Cardiac muscle cell (in vitro differentiated cells and primary cell): ENCODE results near the gene ATP8A2. TPM values are rescaled to one million over a fixed set of nuclear protein-coding genes. Genes with fewer than 3 reads are reported as not detected.

ENCODE experiments used
- DNase-seq, 2 donors: peaks; one replicate each; pipeline versions ENCODE4 v3.0.0 to v3.0.0-alpha.2; 2010 to 2017; ENCODE audit warnings: low read depth in 1 of 2, low spot score in 1 of 2
- H3K27ac ChIP-seq: fragments of 200-600 bp; sonication (generic); 2 replicates; pipeline ENCODE4 v1.5.1; 2016
- H3K27me3 ChIP-seq: fragments of 200-600 bp; sonication (generic); 2 replicates; pipeline ENCODE4 v1.6.0; 2016; ENCODE audit warnings: control low read depth
- H3K36me3 ChIP-seq: fragments of 200-600 bp; sonication (generic); 2 replicates; pipeline ENCODE4 v1.5.1; 2016; ENCODE audit warnings: control low read depth
- H3K4me1 ChIP-seq: fragments of 200-600 bp; sonication (generic); 2 replicates; pipeline ENCODE4 v1.8.1; 2017; ENCODE audit warnings: low read depth, mild to moderate bottlenecking, mixed run types
- H3K4me3 ChIP-seq: fragments of 200-600 bp; sonication (generic); 2 replicates; pipeline ENCODE4 v1.5.1; 2016; ENCODE audit warnings: mild to moderate bottlenecking
- H3K9me3 ChIP-seq: fragments of 200-600 bp; sonication (generic); 2 replicates; pipeline ENCODE4 v1.5.1; 2017; ENCODE audit warnings: low read depth, mild to moderate bottlenecking, control low read depth
- polyA plus RNA-seq: library from polyadenylated mRNA; unstranded; fragments of >200 nt; fragmentation: Nextera tagmentation; extraction: Ambion mirVana; gene quantifications from 2 replicates; pipeline ENCODE4 v1.2.1, GENCODE V29; 2016
- total RNA-seq: library from RNA; depleted of rRNA; stranded (reverse); fragments of >200 nt; gene quantifications from 2 replicates; pipeline ENCODE4 v1.2.3, GENCODE V29; 2016
- TF ChIP-seq, protein P1 (sequence below): IDR thresholded peaks from 2 replicates; pipeline ENCODE4 v1.5.1; 2012; ENCODE audit warnings: low read depth, mild to moderate bottlenecking, low read length

Gene ATP8A2
- total and polyA plus RNA-seq, 2 experiments from 2014 or later = 0.86 to 0.89 TPM

GRCh38 chr13:25865391-25865790 is 493.6 kb downstream of the ATP8A2 start:
- Histone ChIP-seq H3K36me3 (no peaks in the 10 kb centered on the region), H3K4me1 (no peaks in the 10 kb centered on the region), H3K9me3 (no peaks in the 10 kb centered on the region), H3K27me3 (no peaks in the 10 kb centered on the region), H3K27ac (no peak overlapping the region), H3K4me3 (no peak overlapping the region)
- TF ChIP-seq, protein P1, sequence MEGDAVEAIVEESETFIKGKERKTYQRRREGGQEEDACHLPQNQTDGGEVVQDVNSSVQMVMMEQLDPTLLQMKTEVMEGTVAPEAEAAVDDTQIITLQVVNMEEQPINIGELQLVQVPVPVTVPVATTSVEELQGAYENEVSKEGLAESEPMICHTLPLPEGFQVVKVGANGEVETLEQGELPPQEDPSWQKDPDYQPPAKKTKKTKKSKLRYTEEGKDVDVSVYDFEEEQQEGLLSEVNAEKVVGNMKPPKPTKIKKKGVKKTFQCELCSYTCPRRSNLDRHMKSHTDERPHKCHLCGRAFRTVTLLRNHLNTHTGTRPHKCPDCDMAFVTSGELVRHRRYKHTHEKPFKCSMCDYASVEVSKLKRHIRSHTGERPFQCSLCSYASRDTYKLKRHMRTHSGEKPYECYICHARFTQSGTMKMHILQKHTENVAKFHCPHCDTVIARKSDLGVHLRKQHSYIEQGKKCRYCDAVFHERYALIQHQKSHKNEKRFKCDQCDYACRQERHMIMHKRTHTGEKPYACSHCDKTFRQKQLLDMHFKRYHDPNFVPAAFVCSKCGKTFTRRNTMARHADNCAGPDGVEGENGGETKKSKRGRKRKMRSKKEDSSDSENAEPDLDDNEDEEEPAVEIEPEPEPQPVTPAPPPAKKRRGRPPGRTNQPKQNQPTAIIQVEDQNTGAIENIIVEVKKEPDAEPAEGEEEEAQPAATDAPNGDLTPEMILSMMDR = no peak
- no peak for DNase-seq

DNA sequence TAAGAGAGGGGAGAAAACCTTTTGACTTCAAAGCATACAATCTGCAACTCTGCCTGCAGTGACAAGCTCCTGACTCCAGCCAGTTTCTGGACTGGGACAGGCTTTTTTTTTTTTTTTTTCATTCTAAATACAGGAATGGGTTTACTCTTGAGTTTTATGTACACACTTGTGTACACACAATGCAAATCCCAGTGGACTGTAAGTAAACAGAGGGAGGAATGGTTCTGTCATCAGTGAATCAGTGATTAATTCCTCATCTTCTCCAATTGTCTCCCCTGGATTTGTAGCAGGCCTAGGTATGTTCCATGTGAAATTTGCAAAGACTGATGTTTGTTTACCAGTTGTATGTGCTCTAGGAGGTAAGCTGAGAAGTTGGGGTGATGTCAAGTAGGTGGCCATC is 495.3 kb downstream of the ATP8A2 start:
- no peak for DNase-seq
- no peaks in the 10 kb centered on the region for H3K9me3 ChIP-seq
- no peaks in the 10 kb centered on the region for H3K27me3 ChIP-seq
- H3K4me1 ChIP-seq = no peaks in the 10 kb centered on the region
- H3K36me3 ChIP-seq = no peaks in the 10 kb centered on the region
- TF ChIP-seq, protein P1 = no peak
- no peak overlapping the region for H3K27ac ChIP-seq
- H3K4me3 ChIP-seq = no peak overlapping the region

GRCh38 chr13:25868490-25868889 is 496.7 kb downstream of the ATP8A2 start:
- Histone ChIP-seq H3K9me3 (no peaks in the 10 kb centered on the region), H3K4me1 (peaks cover 10% of the 10 kb centered on the region), H3K4me3 (no peak overlapping the region), H3K27ac (no peak overlapping the region), H3K27me3 (no peaks in the 10 kb centered on the region), H3K36me3 (no peaks in the 10 kb centered on the region)
- DNase-seq = no peak
- TF ChIP-seq, protein P1 = no peak

DNA sequence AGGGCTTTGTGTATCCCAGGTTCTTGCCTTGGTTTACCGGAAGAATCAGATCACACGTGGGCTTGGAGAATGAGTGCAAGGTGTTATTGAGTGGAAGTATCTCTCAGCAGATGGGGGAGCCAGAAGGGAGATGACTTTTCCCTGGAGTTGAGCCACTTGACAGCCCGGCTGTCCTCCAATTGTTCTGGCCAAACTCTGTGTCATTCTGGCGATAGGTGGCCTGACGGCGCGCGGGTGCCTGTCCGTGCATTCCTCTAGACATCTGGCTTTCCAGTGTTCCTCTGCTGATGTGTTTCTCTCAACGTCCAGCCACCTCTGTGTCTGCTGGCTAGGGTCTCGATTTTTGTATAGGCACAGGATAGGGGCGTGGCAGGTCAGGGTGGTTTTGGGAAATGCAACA is 498.2 kb downstream of the ATP8A2 start:
- no peaks in the 10 kb centered on the region for H3K9me3 ChIP-seq
- no peaks in the 10 kb centered on the region for H3K36me3 ChIP-seq
- no peaks in the 10 kb centered on the region for H3K27me3 ChIP-seq
- no peak for DNase-seq
- H3K4me1 ChIP-seq = peaks cover 10% of the 10 kb centered on the region
- TF ChIP-seq, protein P1 = no peak
- H3K4me3 ChIP-seq = no peak overlapping the region
- H3K27ac ChIP-seq = no peak overlapping the region

- Histone ChIP-seq H3K4me3 (no peak overlapping the region), H3K9me3 (no peaks in the 10 kb centered on the region), H3K36me3 (no peaks in the 10 kb centered on the region), H3K4me1 (peaks cover 10% of the 10 kb centered on the region), H3K27me3 (no peaks in the 10 kb centered on the region), H3K27ac (no peak overlapping the region)
- TF ChIP-seq, protein P1 = no peak
- DNase-seq = no peak
These were observed 499.8 kb downstream of the ATP8A2 start for GRCh38 chr13:25871389-25872125.
